ENCODE measurements around the gene DUSP8.

Gene DUSP8

DNA sequence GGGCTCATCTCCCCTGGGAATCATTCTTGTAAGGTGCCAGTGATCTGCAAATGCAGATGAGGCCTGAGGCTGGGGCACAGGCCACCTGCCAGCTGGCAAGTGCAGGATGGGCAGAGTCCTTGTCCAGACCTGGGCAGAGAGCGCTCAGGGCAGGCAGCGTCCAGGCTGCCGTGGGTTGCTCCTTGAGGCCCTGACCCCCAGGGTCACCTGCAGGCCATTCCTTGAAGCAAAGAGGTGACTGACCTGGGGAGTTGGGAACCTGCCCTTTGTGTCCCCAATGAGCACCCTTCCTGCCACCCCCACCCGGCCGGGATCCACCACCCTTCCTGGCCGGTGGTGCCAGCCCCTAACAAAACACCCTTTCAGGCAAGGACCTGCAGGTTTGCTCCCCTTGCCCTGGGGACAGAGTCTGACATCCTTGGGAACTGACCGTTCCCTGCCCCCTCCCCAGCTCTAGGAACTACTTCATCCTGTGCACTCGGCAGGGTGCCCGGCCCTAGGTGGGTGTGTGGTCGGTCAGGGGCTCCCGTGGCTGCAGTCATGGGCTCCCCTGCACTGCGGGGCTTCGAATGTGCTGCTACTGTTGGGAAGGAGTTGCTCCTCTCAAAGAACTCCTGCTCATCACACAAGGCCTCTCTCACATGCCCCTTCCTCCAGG, 28.3 kb downstream of the DUSP8 start:
- no peak for DNase-seq
- intact Hi-C loops (cut with DNase I), result loop anchor here (2.0 kb wide), 1 partner anchor 31 kb away; no protein-coding TSS in a partner anchor

DNA sequence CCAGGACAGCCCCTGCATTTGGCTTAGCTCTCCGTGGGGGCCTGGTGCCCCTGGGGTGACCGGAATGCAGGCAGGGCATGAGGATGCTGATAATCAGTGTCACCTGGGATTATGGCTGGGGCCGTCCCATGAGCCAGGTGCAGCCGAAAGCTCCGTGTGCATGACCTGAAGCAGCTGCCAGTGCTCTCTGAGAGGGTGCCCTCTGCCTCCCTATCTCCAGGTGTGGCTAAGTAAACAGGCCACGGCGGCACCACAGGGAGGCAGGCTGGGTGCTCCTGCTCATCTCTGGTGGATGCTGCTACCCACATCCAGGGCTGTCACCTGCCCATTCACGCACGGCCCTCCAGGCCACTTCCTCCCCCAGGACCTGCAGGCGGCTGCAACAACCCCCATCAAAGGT, 29.8 kb downstream of the DUSP8 start:
- intact Hi-C loops (cut with DNase I), result no loop called here
- DNase-seq, result no peak

DNA sequence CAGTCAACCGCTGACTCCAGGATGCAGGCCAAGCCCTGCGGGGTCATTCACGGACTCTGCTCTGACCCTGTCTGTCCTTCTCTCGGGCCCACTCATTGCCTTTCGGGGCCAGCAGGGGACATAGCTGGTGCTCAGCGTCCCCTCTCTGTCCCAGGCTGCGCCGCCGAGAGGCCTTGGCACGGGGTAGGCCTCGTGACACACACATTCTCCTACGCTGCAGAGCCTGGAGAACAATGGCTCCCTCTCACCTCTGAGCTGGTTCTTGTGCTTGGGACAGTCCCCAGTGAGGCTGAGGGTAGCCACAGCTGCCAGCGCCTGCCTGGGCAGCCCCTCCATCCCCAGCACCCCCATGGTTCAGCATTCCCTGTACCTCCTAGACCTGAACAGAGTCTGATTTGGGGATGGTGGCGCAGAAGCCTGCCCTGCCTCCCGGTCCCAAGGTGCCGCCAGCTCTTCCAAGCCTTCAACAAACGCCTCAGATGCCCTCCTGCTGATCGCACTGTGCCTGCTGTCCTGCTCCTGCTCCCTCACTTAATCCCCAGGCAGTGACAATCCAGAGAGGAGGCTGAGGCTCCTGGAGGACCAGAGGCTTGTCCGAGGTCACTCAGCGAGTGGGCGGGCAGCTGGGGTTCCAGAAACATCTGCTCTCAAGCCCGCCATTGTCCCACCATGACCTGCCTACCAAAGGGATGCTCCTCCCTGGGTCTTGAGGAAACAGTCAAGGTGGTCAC, 30.4 kb downstream of the DUSP8 start:
- intact Hi-C loops (cut with DNase I), result no loop called here
- DNase-seq, result peak in 41 of 42 donors; percentile 62 to 94 (median 83)

DNA sequence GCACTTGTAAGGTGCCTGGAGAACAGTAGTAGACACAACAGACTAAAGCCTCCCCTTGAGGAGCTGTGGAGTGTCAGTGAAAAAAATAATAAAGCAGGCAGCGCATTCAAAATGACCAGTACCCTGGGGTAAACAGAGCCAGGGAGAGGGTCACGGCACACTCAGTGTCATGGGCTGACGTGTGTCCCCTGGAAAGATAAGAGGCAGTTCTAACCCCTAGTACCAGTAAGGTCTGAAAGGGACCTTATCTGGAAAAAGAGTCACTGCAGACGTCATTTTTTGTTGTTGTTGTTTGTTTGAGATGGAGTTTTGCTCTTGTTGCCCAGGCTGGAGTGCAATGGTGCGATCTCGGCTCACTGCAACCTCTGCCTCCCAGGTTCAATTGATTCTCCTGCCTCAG, 32.0 kb downstream of the DUSP8 start:
- intact Hi-C loops (cut with DNase I), result no loop called here
- DNase-seq, result no peak

DNA sequence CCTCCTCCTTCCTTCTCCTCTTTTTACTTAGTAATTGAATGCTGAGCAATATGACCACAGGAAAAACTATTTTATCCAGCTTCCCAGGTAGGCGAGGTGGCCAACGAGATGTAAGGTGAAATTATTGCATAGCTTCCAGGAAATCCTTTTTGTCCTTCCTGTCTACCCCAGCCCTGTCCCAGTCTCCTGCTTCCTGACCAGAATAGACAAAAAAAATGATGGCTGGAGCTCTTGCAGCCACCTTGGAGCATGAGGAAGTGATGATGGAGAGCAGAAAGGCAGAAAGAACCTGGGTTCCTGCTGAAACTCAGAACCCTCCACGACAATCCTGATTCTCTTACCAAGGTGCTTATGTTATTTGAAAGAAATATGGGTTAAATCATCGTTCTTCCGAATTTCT, 33.9 kb downstream of the DUSP8 start:
- no peak for DNase-seq
- intact Hi-C loops (cut with DNase I), result no loop called here

DNA sequence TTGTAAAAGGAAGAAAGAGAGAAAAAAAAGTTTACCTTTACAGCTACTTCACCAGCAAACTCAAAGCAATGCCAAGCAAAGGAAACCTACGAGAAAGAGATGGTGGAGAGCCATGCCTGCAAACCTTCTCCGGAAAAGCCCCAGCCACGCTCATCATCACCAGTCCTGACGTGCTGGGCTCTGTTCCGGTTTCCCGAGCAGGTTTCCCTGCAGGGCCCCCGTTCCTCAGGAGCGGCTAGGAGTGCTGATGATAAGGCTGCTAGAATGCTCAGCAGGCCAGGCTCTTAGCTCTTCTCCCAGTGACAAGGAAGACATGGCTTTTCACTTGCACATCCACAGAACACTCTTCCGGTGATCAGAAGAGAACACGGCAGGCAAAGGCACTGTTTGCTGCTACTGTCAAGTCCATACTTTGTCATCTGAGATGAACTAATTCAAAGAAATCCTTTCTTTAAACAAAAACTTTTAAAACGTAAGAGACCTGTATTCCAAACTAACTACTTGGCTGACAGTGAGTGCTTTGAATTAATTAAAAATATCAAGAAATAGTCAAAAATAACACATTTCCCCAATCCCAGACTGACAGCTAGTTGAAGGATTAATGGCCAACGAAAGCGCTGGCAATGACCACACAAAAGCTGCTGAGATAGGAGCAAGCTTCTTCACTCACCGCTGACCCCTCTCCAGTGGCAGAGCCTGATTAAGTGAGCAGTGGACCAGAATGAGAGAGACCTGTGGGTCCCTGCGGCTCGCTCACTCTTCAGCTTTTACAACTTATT, 35.8 kb downstream of the DUSP8 start:
- DNase-seq, result no peak
- intact Hi-C loops (cut with DNase I), result no loop called here

DNA sequence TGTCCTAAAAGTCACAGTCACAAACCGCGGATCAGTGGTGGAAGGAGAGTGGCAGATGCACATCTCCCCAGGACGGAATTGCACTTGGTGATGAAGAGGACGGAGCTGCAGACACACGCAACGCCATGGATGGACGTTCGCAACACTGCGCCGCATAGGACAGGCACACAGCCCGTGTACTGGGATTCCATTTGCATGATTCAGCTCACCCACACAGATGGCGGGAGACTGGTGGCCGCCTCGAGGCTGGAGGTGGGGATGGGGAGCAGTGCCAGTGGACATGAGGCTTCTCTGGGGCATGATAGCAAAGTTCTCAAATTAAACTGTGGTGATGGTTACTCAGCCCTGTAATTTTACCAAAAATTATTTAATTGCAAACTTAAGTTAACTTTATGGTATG, 37.4 kb downstream of the DUSP8 start:
- intact Hi-C loops (cut with DNase I), result no loop called here

DNA sequence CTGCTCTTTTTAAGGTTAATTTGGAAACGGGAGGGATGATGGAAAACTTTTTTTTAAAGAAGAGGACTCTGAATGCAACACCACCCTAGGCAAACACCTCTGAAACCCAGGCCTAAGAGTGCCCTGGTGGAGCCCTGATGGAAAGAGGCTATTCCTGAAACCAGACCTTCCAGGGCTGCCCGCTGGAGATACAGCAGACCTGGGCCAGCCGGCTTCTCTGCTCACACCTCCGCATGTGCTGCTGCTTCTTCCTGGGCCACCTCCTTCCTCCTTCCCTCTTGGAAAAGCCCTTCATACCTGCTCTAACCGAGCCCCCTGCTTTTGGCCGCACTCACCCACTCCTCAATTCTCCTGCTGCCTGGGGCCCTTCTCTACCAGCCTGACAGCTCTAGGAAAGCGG, 37.9 kb downstream of the DUSP8 start:
- intact Hi-C loops (cut with DNase I), result no loop called here
- DNase-seq, result no peak

More for the DNA sequence above, 37.4 kb downstream of the DUSP8 start:
- no peak for DNase-seq

DNA sequence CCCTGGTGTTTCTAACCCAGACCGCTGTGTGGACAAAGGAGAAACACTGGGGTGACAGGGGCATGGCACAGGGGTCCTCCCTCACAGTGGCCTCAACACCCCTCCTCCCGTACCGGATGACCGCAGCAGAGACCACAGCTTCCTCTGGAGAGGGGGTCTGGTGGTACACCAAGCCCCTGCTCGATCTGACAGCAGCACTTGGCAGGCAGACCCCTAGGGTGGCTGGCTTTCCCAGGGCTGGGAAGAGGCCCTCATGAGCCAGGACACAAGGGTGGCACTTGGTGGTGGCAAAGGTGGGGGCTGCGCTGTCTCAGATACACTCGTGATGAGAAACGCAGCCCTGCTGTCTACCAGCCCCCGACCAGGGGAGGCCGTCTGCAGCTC, 38.7 kb downstream of the DUSP8 start:
- intact Hi-C loops (cut with DNase I), result no loop called here
- DNase-seq, result no peak

DNA sequence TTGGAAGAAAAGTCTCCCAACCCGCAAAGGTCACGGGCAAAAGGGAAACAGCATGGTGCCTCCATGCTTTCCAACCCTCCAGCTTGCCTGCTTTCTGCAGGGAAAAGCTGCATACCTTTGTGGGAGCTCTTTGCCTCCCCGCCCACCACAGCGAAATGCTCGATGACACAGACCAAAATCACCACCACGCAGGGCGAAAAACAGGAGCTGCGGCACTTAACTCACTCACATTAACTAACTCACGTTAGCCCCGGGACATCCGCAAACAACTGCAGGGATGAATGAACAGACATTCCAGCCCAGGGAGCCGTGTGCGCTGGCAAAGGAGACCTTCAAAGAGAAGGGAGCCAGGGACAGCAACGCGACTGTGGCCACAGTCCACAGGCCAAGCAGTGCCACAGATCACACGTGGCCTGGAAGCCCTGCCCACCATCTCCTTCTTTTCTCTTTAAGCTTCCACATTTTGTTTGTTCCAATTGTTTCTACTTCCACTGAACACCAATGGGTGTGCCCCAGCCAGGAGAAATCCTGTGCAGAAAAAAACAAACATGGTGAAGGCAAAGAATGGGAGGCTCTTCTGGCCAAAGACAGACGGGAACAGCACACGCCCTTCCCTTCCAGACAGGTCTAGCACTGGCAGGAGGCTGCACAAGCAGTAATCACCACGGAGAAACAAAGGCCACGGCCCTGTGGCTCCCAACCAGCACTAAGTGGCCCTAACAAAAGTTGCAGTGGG, 39.3 kb downstream of the DUSP8 start:
- DNase-seq, result peak in 31 of 42 donors; percentile 28 to 81 (median 57)
- intact Hi-C loops (cut with DNase I), result no loop called here

DNA sequence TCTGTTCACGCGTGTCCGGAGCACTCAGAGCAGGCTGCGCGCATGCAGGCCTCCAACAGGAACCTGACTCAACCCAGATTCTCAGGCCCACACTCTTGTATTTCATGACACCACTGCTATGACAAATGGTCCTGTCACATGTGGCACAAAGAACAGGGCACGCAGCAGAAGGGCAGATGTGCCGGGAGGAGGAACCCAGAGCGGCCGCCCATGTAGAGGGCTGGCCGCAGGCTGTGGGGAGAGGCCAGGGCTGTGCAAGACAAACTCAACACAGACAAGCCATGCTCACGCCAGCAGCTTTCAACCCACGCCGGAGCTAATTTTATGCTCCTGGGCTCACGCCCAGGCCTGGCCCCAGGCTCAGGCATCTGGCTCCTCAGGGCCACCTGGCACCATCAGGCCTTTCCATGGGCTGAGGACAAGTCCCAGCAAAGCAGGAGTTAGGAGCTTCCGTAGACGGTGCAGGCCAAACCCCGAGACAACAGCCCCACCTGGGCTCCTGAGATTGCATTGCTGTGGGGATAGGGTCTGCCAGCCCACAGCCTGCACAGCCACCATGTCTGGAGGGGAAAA, 40.0 kb downstream of the DUSP8 start:
- DNase-seq, result peak in 31 of 42 donors; percentile 26 to 73 (median 52)
- intact Hi-C loops (cut with DNase I), result no loop called here

DNA sequence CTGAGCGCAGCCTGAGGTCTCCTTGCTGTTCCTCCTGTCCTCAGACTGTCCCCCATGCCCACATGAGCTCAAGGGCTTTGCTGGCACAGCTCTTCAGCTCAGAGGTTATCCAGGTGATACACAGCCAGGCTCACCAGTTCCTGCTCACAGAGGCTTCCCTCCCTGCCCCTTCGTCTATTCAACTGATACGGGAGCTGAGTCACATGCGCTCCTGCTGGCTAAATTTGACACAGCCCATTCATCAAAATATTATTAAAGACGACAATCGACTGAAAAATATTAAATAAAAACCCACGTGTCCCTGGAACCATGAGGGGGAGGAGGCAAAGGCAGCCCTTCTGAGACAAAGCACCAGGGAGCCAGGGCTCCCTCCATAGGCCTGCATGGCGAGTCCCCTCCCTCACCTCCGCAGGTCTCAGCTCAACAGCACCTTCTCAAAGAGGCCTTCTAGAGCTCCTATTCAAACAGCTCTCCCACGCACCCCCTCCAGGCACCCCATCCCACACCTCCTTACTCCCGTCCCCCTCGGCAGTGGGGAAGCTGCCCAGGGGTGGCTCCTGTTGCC, 40.5 kb downstream of the DUSP8 start:
- DNase-seq, result peak in 24 of 42 donors; percentile 19 to 83 (median 50)
- intact Hi-C loops (cut with DNase I), result no loop called here

DNA sequence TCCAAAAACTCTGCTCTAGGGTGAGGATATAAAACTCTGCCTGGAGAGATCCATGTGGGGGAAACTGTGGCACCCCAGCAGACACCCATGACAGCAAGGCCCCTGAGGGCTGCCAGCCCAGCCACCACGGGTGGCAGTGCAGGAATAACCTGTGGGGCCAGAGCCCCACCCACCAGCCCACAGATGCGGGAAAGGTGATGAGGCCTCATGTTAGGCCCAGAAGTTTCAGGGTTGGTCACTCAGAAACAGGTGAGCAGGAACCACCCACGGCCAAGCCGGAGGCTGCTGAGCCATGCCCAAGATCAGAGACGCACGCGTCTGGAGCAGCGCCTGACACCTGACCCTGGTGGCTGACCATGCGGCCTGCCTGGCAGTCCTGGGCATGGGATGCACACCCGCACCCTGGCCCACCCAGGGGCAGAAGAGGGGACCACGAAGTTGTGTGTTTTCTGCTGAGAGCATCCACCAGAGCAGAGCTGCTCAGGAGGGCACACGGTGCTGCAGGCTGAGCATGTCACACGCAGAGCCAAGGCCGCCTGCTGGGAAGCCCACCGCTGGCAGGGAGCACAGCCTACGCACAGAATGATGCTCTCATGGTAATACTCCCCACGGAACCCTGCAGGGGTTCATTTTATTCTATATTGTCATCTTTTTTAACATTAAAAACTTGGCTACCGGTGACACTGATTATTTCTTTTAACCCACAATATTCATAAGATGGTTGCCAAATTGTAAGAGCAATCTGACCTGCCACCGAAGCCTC, 41.2 kb downstream of the DUSP8 start:
- peak in 1 of 42 donors; percentile 40 for DNase-seq

DNA sequence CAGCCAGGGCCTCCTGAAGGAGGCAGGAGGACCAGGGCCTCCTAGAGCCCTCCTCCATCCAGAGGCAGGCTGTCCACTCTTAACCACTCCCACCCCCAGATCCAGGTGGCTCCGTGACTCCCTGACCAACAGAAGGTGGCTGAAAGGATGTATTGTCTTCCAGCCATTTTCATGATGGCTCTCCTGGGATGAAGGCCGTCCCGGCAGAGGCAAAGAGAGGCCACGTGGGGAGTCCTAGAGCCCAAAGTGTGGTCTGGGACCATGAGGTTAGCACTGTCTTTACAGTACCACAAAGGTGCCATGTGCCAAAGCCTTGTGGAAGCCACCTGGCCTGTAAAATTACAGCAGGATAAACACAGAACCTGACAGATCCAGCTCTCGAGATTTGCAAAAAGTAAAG, 42.3 kb downstream of the DUSP8 start:
- intact Hi-C loops (cut with DNase I), result no loop called here

More for the DNA sequence above, 41.2 kb downstream of the DUSP8 start:
- intact Hi-C loops (cut with DNase I), result no loop called here

DNA sequence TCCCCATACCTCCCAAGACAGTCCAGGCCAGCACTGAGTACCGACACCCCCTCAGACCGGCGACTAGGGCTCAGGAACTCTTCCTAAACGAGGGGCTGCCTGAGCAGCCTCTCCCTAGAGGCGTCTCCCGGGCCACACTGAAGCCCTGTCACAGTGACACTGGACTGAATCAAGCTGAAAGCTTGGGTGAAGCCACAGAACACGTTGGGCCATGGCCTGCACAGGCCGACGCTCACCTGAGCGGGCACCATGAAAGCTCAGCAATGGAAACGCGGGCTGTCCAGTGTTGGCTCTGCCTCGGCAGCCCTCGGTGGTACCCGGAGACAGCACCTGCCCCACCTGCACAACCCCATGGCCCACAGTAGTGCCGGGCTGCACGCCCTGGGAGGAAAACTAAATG, 42.8 kb downstream of the DUSP8 start:
- DNase-seq, result no peak
- intact Hi-C loops (cut with DNase I), result no loop called here

More for the DNA sequence above, 42.3 kb downstream of the DUSP8 start:
- no peak for DNase-seq

DNA sequence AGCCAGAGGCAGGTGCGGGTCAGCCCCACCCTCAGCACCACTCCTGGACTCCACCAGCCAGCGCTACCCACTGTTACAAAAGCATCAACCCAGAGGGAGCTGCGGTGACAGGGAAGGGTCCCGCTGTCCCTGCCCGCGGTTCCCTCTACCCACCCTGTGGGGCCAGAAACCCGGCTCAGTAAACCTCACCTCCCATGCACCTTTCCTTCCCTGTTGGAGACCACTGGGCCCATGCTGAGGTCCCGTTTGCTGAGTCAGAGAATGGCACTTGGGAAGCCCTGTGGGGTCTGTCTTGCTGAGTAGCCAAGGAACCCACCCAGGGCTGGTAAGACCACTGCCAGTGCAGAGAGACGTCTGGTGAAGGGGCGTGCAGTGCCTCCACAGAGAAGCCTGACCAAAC, 43.4 kb downstream of the DUSP8 start:
- intact Hi-C loops (cut with DNase I), result no loop called here

DNA sequence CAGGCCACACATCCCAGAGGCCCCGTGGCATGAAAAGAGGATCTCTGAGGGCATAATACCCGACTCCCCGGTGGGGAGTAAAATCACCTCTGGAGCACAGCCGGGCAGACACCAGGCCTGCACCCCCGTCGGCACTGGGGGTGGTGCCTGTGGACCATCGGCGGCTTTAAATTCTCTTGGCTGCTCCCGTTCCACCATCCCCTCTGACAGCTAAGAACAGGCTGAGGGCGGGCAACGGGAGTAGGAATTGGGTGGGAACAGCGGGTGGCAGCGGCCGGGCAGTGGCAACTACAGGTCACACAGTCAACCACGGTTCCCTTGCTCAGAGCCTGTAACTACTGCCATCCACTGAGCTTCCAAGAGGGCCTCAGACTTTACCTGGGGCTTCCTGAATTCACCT, 45.3 kb downstream of the DUSP8 start:
- intact Hi-C loops (cut with DNase I), result no loop called here
- no peak for DNase-seq

More for the DNA sequence above, 43.4 kb downstream of the DUSP8 start:
- DNase-seq, result no peak

DNA sequence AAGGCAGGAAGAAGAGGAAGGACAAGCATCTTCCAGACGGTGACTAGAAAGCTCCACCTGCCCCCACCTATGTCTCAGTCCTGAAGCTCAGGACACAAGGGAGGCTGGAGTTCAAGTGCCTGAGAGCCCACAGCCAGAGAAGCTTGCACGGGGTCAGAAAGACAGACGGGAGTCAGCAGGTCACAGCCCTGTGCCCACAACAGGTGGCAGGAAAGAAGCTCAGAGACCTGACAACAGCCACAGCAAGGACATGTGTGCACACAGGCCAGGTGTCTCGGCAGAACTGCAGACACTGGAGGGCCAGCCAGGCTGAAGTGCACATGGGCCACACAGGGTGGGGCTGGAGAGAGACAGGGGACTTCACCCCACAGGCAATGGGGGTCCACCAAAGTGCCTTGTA, 48.3 kb downstream of the DUSP8 start:
- DNase-seq, result no peak
- intact Hi-C loops (cut with DNase I), result no loop called here

Measured in head of caudate nucleus (tissue), 42 donors.